ENCODE data around the gene PHLDA1. TPM values are rescaled to one million over a fixed set of nuclear protein-coding genes. Genes with fewer than 3 reads are reported as not detected.

The PHLDA1 gene
- total and polyA plus RNA-seq, 4 donors: 2.8 to 11.5 (median 5.7) TPM

DNA sequence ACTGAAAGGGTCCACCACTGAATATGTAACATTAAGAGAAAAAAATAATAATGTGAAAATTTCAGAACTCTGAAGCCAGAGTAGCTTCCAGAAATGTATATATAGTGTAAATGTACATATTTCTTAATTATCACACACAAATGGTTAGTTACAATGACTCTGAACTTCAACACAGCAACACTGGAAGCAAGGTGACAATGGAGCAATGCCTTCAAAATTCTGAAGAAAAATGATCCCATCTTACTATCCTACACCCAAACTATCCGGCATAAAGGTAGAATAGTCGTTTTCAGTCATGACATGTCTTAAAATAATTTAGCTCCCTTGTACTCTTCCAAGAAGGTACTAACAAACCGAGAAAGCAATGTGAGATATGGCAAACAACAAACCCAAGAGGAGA, 41.0 kb upstream of the PHLDA1 start:
- Histone ChIP-seq H3K9me3 (ENCODE audit: control insufficient read depth in 4 of 4, low read length in 3 of 4) (no peaks in the 10 kb centered on the region), H3K9ac (ENCODE audit: low read depth in 1 of 2, low read length in 2 of 2) (no peak overlapping the region), H3K4me3 (ENCODE audit: low read depth in 1 of 3, low read length in 3 of 3) (no peak overlapping the region), H3K27me3 (ENCODE audit: control insufficient read depth in 4 of 4, insufficient read depth in 4 of 4, low read length in 3 of 4) (no peaks in the 10 kb centered on the region), H3K36me3 (ENCODE audit: control insufficient read depth in 4 of 4, insufficient read depth in 3 of 4, low read depth in 1 of 4, low read length in 3 of 4) (peaks cover 0 to 5% (median 2%) of the 10 kb centered on the region in 4 donors), H3K27ac (ENCODE audit: low read depth in 1 of 2, low read length in 2 of 2) (no peak overlapping the region), H3K4me1 (ENCODE audit: control insufficient read depth in 4 of 4, insufficient read depth in 4 of 4, low read length in 3 of 4) (no peaks in the 10 kb centered on the region)
- 97% methylated on average over 3 of the region's 3 CpGs for WGBS
- DNase-seq (ENCODE audit: low spot score): no peak
- TF ChIP-seq RXRA (IDR thresholded peaks at IDR 0.05): no peak
- no peak for TF ChIP-seq EGR1 (IDR thresholded peaks at IDR 0.05; ENCODE audit: low read depth in 2 of 2)
- no peak for TF ChIP-seq GABPA (IDR thresholded peaks at IDR 0.05 in 1 of 2, conservative IDR thresholded peaks at IDR 0.05 in 1 of 2)

DNA sequence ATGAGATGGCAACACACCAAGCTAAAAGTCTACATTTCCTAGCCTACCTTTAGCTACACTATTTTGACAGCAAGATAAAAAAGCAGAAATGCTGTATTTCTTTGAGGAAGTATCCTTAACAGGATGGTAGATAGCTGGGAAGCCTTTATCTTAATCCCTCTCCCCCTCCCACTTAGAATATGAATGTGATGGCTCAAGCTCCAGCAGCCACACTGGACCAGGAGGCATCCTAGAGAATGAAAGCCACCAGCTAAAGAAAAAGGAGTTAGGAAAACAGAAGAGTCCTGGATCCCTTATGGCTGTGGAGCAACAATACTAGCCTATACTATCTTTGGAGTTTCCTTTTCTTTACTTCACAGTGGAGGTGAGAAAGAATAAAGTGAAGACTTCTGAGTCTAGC, 37.8 kb upstream of the PHLDA1 start:
- Histone ChIP-seq H3K4me1 (ENCODE audit: control insufficient read depth in 4 of 4, insufficient read depth in 4 of 4, low read length in 3 of 4) (no peaks in the 10 kb centered on the region), H3K36me3 (ENCODE audit: control insufficient read depth in 4 of 4, insufficient read depth in 3 of 4, low read depth in 1 of 4, low read length in 3 of 4) (peaks cover 1 to 14% (median 3%) of the 10 kb centered on the region in 4 donors)
- no peak for DNase-seq (ENCODE audit: low spot score)

More for the DNA sequence above, 37.8 kb upstream of the PHLDA1 start:
- Histone ChIP-seq H3K9ac (ENCODE audit: low read depth in 1 of 2, low read length in 2 of 2) (no peak overlapping the region), H3K27ac (ENCODE audit: low read depth in 1 of 2, low read length in 2 of 2) (no peak overlapping the region), H3K4me3 (ENCODE audit: low read depth in 1 of 3, low read length in 3 of 3) (no peak overlapping the region), H3K9me3 (ENCODE audit: control insufficient read depth in 4 of 4, low read length in 3 of 4) (peaks cover 0 to 7% (median 0%) of the 10 kb centered on the region in 4 donors), H3K27me3 (ENCODE audit: control insufficient read depth in 4 of 4, insufficient read depth in 4 of 4, low read length in 3 of 4) (no peaks in the 10 kb centered on the region)
- no peak for TF ChIP-seq YY1 (IDR thresholded peaks at IDR 0.05)
- no peak for TF ChIP-seq HNF4A (conservative IDR thresholded peaks at IDR 0.05)
- TF ChIP-seq SP1 (IDR thresholded peaks at IDR 0.05): no peak
- no peak for TF ChIP-seq REST (IDR thresholded peaks at IDR 0.05)
- no peak for TF ChIP-seq RAD21 (IDR thresholded peaks at IDR 0.05)
- TF ChIP-seq GABPA (IDR thresholded peaks at IDR 0.05 in 1 of 2, conservative IDR thresholded peaks at IDR 0.05 in 1 of 2): no peak
- no peak for TF ChIP-seq JUND (IDR thresholded peaks at IDR 0.05)
- TF ChIP-seq, protein P1, sequence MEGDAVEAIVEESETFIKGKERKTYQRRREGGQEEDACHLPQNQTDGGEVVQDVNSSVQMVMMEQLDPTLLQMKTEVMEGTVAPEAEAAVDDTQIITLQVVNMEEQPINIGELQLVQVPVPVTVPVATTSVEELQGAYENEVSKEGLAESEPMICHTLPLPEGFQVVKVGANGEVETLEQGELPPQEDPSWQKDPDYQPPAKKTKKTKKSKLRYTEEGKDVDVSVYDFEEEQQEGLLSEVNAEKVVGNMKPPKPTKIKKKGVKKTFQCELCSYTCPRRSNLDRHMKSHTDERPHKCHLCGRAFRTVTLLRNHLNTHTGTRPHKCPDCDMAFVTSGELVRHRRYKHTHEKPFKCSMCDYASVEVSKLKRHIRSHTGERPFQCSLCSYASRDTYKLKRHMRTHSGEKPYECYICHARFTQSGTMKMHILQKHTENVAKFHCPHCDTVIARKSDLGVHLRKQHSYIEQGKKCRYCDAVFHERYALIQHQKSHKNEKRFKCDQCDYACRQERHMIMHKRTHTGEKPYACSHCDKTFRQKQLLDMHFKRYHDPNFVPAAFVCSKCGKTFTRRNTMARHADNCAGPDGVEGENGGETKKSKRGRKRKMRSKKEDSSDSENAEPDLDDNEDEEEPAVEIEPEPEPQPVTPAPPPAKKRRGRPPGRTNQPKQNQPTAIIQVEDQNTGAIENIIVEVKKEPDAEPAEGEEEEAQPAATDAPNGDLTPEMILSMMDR (IDR thresholded peaks at IDR 0.05; ENCODE audit: low read depth, low read length, missing input control): no peak
- TF ChIP-seq, protein P2, sequence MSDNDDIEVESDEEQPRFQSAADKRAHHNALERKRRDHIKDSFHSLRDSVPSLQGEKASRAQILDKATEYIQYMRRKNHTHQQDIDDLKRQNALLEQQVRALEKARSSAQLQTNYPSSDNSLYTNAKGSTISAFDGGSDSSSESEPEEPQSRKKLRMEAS (IDR thresholded peaks at IDR 0.05): no peak
- no peak for TF ChIP-seq FOXA1 (IDR thresholded peaks at IDR 0.05)
- no peak for TF ChIP-seq TAF1 (conservative IDR thresholded peaks at IDR 0.05)
- TF ChIP-seq RXRA (IDR thresholded peaks at IDR 0.05): no peak
- TF ChIP-seq ZBTB33 (IDR thresholded peaks at IDR 0.05): no peak
- no peak for TF ChIP-seq FOXA2 (IDR thresholded peaks at IDR 0.05)

Measured in liver (tissue), 9 donors.